Activated T-helper 1 cell treated with anti-CD3 and anti-CD28 coated beads, Interleukin-12 subunit alpha, Interleukin-12 subunit beta, Interleukin-2, Interleukin-4 antibody, amounts not matched to agents 30 ng/mL and 10 ng/mL and 1 ng/mL, durations not matched to agents 14 hours and 24 hours and 36 hours (primary cell): Measurements from ENCODE around the gene BMPER. TPM values are rescaled to one million over a fixed set of nuclear protein-coding genes. Genes with fewer than 3 reads are reported as not detected.

Source experiments
- DNase-seq: peaks from one replicate; pipeline ENCODE4 v3.0.0; 2021; ENCODE audit warnings: low spot score
- H3K27ac Mint-ChIP-seq: one replicate; pipeline ENCODE4 v1.8.0; 2021; ENCODE audit warnings: mild to moderate bottlenecking, mixed read lengths
- H3K27me3 Mint-ChIP-seq: one replicate; pipeline ENCODE4 v1.8.0; 2022; ENCODE audit warnings: mild to moderate bottlenecking, moderate library complexity, mixed read lengths; ENCODE audit not compliant: insufficient read depth
- H3K36me3 Mint-ChIP-seq: one replicate; pipeline ENCODE4 v1.8.0; 2021; ENCODE audit warnings: low read depth, mixed read lengths
- H3K4me1 Mint-ChIP-seq: one replicate; pipeline ENCODE4 v1.8.0; 2021; ENCODE audit warnings: low read depth, mixed read lengths
- H3K4me3 Mint-ChIP-seq: one replicate; pipeline ENCODE4 v1.8.0; 2021; ENCODE audit warnings: mild to moderate bottlenecking, moderate library complexity, mixed read lengths
- H3K9me3 Mint-ChIP-seq: one replicate; pipeline ENCODE4 v1.8.0; 2021; ENCODE audit warnings: mixed read lengths
- intact Hi-C: fragments of 100-400 bp; cut with micrococcal nuclease; formaldehyde crosslinking; loops from one replicate; pipeline ENCODE4 v1.15.1; 2024
- total RNA-seq: library from RNA; stranded (reverse); gene quantifications from 2 replicates; pipeline ENCODE4 v1.2.3, GENCODE V29; 2022

Gene BMPER
- total RNA-seq, 1 donor from 2014 or later: not detected

GRCh38 chr7:34036972-34037792, 131.8 kb downstream of the BMPER start:
- DNase-seq: no peak
- no peaks in the 10 kb centered on the region for H3K4me1 Mint-ChIP-seq
- intact Hi-C loops: no loop called here
- H3K27ac Mint-ChIP-seq: no peak overlapping the region
- no peaks in the 10 kb centered on the region for H3K36me3 Mint-ChIP-seq
- no peak overlapping the region for H3K4me3 Mint-ChIP-seq
- H3K9me3 Mint-ChIP-seq: no peaks in the 10 kb centered on the region
- H3K27me3 Mint-ChIP-seq: no peaks in the 10 kb centered on the region

GRCh38 chr7:34038816-34039470, 133.6 kb downstream of the BMPER start:
- no peak overlapping the region for H3K27ac Mint-ChIP-seq
- H3K27me3 Mint-ChIP-seq: no peaks in the 10 kb centered on the region
- intact Hi-C loops: no loop called here
- no peaks in the 10 kb centered on the region for H3K36me3 Mint-ChIP-seq
- no peaks in the 10 kb centered on the region for H3K9me3 Mint-ChIP-seq
- H3K4me1 Mint-ChIP-seq: no peaks in the 10 kb centered on the region
- H3K4me3 Mint-ChIP-seq: no peak overlapping the region
- DNase-seq: no peak

DNA sequence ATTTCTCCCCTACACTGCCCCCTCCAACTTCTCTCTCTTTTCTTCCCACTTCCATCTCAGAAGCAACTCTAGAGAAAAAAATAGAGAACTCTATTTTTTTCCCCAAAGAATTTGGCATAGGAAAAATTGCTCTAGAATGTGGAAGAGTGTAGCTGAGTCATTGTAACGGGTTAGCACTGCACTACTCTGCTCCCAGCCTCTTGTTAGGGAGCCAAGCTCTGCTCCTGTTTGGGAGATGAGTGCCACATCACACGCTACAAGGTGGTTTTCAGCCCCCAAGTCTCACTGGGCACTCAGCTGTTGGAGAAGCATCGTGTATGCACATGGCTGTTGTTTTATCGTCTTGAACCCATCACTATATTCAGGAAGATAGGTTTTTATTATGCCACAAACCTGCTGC, 136.4 kb downstream of the BMPER start:
- Mint-ChIP-seq H3K27ac (no peak overlapping the region), H3K4me1 (no peaks in the 10 kb centered on the region), H3K9me3 (no peaks in the 10 kb centered on the region), H3K27me3 (no peaks in the 10 kb centered on the region), H3K4me3 (no peak overlapping the region), H3K36me3 (no peaks in the 10 kb centered on the region)
- intact Hi-C loops: no loop called here
- DNase-seq: no peak

GRCh38 chr7:34042406-34042805, 137.1 kb downstream of the BMPER start:
- Mint-ChIP-seq H3K4me3 (no peak overlapping the region), H3K27ac (no peak overlapping the region), H3K9me3 (no peaks in the 10 kb centered on the region), H3K36me3 (no peaks in the 10 kb centered on the region), H3K4me1 (no peaks in the 10 kb centered on the region), H3K27me3 (no peaks in the 10 kb centered on the region)
- intact Hi-C loops: no loop called here
- no peak for DNase-seq

DNA sequence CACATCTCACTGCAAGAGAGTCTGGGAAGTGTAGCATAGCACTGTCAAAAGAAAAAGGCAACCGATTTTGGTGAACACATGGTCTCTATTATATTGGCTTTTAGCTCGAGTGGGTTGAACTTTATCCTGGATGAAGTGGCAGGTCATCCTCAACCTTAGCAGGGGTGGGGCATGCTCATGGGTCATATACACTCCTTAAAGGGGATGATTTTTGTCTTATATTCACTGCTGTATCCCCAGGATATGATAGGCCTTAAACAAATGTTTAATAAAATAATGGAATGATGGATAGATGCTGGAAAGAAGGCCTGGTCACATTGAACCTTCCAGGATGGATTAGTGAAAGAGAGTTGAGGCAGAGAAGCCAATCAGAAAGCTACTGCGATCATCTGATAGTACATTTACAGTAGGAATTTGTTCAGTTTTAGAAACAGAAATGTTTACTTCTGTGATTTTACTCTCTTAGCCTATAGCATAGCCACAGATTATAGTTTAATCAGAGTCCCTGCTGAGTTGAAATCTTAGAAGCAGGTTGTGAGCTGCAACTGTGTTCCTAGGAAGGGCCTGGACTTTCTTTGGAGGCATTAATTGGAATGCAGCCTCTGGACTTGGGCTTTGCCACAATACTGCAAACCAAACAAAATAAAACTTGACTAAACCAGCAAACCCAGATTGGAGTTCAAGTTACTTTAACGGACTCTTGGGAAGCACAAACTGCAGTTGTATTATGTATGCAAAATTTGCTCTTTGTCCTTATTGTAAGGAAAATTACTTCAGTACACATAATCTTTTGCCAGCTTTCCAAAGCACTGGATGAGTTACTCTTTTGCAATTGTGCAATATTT, 138.3 kb downstream of the BMPER start:
- no peaks in the 10 kb centered on the region for H3K27me3 Mint-ChIP-seq
- no peak for DNase-seq
- H3K36me3 Mint-ChIP-seq: no peaks in the 10 kb centered on the region
- H3K4me1 Mint-ChIP-seq: no peaks in the 10 kb centered on the region
- no peaks in the 10 kb centered on the region for H3K9me3 Mint-ChIP-seq
- H3K27ac Mint-ChIP-seq: no peak overlapping the region
- H3K4me3 Mint-ChIP-seq: no peak overlapping the region
- intact Hi-C loops: no loop called here

- Mint-ChIP-seq H3K27ac (no peak overlapping the region), H3K4me1 (no peaks in the 10 kb centered on the region), H3K27me3 (no peaks in the 10 kb centered on the region), H3K36me3 (no peaks in the 10 kb centered on the region), H3K4me3 (no peak overlapping the region), H3K9me3 (no peaks in the 10 kb centered on the region)
- intact Hi-C loops: no loop called here
- DNase-seq: no peak
These were observed 138.9 kb downstream of the BMPER start for GRCh38 chr7:34044306-34044643.

DNA sequence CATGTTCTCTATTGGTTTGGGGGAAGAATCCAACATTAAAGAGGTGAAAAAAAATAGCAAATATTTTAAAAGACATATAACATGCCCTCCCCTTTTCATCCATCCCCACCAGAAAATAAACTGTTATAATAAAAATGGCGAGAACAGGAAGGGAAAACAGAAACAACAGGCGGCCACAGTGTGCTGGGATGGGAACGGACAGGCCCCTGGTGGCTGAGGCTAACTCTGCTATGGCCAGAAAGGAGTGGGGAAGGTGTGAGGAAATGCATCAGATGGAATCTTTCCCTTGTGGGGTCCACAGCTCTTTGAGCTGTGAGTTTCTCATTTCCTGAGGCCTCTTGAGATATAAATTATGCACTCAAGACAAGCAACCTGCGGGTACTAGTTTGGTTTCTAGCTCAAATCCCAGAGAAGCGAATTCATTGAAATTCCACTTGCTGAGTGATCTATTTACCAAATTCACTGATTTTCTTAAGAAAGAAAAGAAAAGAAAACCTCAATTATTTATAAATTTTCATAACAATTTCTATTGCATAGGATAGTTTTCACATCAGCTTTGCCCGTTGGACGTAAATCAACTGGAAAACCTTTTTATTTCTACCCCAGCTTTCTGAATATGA, 139.5 kb downstream of the BMPER start:
- no peaks in the 10 kb centered on the region for H3K27me3 Mint-ChIP-seq
- H3K36me3 Mint-ChIP-seq: no peaks in the 10 kb centered on the region
- no peak overlapping the region for H3K4me3 Mint-ChIP-seq
- no peaks in the 10 kb centered on the region for H3K9me3 Mint-ChIP-seq
- no peak for DNase-seq
- H3K4me1 Mint-ChIP-seq: no peaks in the 10 kb centered on the region
- intact Hi-C loops: no loop called here
- no peak overlapping the region for H3K27ac Mint-ChIP-seq

- H3K4me3 Mint-ChIP-seq: no peak overlapping the region
- intact Hi-C loops: no loop called here
- no peaks in the 10 kb centered on the region for H3K36me3 Mint-ChIP-seq
- no peaks in the 10 kb centered on the region for H3K4me1 Mint-ChIP-seq
- H3K27me3 Mint-ChIP-seq: no peaks in the 10 kb centered on the region
- no peak overlapping the region for H3K27ac Mint-ChIP-seq
- H3K9me3 Mint-ChIP-seq: no peaks in the 10 kb centered on the region
- no peak for DNase-seq
These were observed 143.1 kb downstream of the BMPER start for GRCh38 chr7:34048445-34048844.

DNA sequence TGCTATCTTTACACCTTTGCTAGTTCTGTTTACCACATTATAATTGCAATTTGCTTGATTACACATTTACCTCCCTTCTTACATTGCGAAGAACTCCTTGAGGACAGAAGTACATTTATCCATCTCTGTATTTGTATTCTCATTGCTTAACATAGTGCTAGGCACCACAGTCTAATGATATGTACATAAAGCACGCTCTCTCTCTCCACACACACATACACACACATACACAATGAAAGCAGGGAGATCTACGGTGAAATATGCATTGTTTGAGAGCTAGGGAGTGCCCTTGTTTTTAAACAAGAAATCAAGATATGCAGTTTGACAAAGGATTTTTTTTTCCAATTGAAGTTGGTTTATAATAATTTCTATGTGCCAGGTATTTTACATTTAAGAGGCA, 148.7 kb downstream of the BMPER start:
- DNase-seq: no peak
- no peak overlapping the region for H3K4me3 Mint-ChIP-seq
- intact Hi-C loops: no loop called here
- no peaks in the 10 kb centered on the region for H3K27me3 Mint-ChIP-seq
- no peak overlapping the region for H3K27ac Mint-ChIP-seq
- H3K4me1 Mint-ChIP-seq: no peaks in the 10 kb centered on the region
- H3K36me3 Mint-ChIP-seq: no peaks in the 10 kb centered on the region
- H3K9me3 Mint-ChIP-seq: no peaks in the 10 kb centered on the region

GRCh38 chr7:34057136-34057535, 151.8 kb downstream of the BMPER start:
- Mint-ChIP-seq H3K9me3 (no peaks in the 10 kb centered on the region), H3K27ac (no peak overlapping the region), H3K4me3 (no peak overlapping the region), H3K4me1 (no peaks in the 10 kb centered on the region), H3K27me3 (no peaks in the 10 kb centered on the region), H3K36me3 (no peaks in the 10 kb centered on the region)
- DNase-seq: no peak
- intact Hi-C loops: no loop called here

DNA sequence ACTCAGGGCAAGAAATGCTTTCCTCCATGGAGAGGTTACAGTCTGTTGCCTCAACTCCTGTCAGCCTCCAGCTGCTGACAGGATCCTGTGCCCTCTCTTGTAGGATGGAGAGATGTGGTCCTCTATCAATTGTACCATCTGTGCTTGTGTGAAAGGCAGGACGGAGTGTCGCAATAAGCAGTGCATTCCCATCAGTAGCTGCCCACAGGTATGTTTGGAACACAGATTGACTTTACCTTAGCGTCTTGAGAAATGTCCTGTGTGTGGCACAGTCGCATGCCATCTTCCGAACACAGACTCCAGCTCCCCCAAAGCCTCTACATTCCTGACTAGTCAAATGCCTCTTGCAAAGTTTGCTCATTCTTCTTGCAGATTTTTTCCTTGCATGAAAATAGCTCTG, 152.6 kb downstream of the BMPER start:
- H3K4me1 Mint-ChIP-seq: no peaks in the 10 kb centered on the region
- no peak overlapping the region for H3K27ac Mint-ChIP-seq

DNA sequence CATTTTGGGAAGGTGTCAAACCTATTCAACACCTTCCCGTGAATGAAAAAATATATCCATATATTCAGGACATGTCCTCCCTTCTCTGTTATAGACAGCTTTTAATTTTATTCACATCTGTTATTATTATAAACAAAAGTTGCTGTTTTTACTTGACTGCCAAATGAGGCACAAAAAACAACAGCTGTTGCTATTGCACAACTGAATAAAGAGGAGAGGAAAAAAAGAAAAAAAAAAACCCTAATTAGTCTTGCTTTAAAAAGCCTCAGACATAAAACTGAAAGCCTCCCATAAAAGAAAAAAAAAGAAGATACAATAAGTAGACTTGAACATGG, 153.4 kb downstream of the BMPER start:
- H3K9me3 Mint-ChIP-seq: no peaks in the 10 kb centered on the region
- H3K27ac Mint-ChIP-seq: no peak overlapping the region
- H3K4me1 Mint-ChIP-seq: no peaks in the 10 kb centered on the region
- H3K27me3 Mint-ChIP-seq: no peaks in the 10 kb centered on the region
- H3K36me3 Mint-ChIP-seq: no peaks in the 10 kb centered on the region
- no peak for DNase-seq
- no peak overlapping the region for H3K4me3 Mint-ChIP-seq
- intact Hi-C loops: no loop called here

More for the DNA sequence above, 152.6 kb downstream of the BMPER start:
- Mint-ChIP-seq H3K9me3 (no peaks in the 10 kb centered on the region), H3K36me3 (no peaks in the 10 kb centered on the region), H3K4me3 (no peak overlapping the region), H3K27me3 (no peaks in the 10 kb centered on the region)
- intact Hi-C loops: no loop called here
- DNase-seq: no peak
